NCI-H526 (cell line): Measurements from ENCODE around the gene DGKH.
"Not testable (repeated sequence)": the region's sequence is repeated elsewhere in the genome, so short reads cannot be mapped to it uniquely, and the experiment has no call there.

Experiments used
- DNase-seq, 2 experiments: peaks; one replicate each; lab custom pipeline; 2025; lab: John Stamatoyannopoulos, UW

Gene DGKH

DNA sequence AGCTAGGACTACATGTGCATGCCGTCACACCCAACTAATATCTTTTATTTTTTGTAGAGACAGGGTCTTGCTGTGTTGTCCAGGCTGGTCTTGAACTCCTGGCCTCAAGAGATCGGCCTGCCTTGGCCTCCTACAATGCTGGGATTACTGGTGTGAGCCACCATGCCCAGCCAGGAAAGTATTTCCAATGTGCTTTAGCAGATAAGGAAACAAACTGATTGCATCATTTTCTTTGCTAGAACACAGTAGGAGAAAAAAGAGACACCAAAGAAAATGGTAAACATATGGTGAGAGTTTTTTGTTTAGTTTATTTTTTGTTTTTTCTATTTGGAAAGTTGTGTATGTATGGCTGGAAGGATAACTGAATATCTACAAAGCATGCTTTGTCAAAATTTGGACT is 176.6 kb downstream of the DGKH start:
- no peak for DNase-seq

DNA sequence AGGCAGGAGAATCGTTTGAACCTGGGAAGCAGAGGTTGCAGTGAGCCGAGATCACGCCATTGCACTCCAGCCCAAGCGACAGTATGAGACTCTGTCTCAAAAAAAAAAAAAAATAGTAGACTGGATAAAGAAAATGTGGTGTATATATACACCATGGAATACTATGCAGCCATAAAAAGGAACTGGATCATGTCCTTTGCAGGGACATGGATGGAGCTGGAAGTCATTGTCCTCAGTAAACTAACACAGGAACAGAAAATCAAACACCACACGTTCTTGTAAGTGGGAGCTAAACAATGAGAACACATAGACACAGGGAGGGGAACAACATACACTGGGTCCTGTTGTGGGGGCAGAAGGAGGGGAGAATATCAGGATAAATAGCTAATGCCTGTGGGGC is 178.3 kb downstream of the DGKH start:
- not testable (repeated sequence) for DNase-seq

DNA sequence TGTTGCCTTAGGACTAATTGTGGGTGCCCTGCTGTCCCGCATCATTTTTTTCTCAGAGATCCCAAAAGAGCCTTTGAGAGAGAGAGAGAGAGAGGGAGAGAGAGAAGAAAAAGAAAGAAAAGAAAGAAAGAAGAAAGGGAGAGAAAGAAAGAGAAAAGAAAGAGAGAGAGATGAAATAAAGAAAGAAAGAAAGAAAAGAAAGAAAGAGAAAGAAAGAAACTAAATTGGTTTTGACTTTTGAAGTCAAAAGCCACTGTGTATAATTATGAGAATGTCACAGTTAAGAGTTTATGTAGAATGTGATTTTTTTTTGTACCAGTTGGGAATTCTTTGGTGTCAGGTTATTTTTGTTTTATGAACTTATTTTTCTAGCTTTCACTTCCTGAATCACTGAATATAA is 180.1 kb downstream of the DGKH start:
- DNase-seq: no peak

DNA sequence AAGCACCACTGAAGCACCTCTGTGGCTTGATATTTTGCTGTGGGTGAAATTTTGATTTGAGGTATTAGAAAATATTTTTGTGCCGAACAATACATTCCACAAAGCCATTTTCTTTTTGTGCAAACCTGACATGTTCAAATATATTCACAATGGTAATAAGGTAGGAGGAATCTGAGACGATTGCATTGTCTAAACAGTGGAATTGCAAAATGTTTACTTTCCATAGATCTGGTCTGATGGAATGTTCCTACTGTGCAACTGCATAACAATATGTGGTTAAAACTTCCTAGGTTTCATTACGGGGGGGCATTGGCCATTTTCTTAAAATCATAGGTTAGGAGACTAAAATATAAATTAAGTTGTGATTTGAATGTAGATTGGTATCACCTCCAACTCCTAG is 180.8 kb downstream of the DGKH start:
- DNase-seq: no peak

DNA sequence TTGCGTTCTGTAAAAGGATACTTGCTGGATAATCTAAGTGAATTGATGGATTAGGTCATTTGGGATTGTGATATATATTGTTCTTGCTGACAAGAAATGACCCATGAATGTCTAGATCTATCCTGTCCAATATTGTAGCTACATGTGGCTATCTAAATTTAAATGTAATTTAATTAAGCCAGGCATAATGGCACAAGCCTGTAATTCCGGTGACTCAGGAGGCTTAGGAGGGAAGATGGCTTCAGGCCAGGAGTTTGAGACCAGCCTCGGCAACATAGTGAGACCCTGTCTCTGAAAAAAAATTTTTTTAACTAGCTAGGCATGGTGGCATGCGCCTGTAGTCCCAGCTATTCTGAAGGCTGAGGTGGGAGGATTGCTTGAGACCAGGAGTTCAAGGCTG is 184.2 kb downstream of the DGKH start:
- DNase-seq: no peak

DNA sequence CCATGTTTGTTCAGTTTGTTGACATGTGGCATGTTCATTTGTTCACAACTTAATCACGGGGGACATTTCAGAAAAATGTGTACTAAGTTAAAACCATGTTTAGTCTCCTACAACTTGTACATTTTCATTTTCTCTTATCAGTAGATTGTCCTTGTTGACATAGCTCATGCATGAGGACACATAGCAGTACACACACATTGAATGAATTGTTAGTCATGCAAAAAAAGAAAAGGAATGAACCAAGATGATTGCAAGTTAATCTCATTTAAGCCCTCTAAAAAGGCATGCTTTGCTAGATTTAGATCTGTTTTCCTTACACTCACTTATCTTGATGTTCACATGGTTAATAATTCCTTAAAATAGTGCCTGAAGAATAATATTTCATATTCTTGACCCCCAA is 185.3 kb downstream of the DGKH start:
- DNase-seq: no peak

DNA sequence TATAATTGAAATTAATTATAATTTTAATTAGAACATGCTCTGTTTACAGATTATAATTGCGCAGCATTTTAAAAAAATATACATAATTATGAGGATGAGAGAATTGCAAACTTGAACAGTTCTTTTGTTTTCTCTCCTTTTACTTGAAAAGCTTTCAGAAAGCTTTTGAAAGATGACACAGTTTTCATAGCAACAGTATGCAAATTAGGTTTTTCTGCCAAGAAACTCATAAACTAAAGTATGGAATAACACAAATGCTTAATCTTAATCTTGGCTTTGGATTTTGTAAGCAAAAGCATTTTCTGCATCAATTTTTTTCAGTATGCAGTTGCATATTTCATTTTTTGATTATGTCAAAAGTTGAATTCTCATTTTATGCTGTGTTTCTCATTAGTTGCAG is 190.7 kb downstream of the DGKH start:
- peak in 1 of 2 experiments; percentile 7 for DNase-seq

DNA sequence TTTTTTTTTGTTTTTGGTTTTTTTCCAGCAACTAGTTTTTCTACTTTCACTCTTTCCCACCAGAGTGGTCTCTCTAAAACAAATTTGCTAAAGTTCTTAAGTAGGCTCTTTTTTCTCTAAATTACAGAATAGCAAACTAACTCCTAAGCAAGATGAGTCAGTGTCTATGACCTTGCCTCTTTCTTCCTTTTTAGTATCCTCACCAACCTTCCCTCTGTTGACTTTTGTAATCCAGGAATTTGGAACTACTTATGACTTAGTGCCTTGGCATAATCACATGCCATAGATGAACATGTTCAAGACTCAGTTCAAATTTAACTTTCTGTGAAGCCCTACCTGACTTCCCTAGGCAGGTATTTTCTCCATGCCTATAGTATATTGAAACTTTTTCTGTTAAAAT is 191.2 kb downstream of the DGKH start:
- DNase-seq: no peak

DNA sequence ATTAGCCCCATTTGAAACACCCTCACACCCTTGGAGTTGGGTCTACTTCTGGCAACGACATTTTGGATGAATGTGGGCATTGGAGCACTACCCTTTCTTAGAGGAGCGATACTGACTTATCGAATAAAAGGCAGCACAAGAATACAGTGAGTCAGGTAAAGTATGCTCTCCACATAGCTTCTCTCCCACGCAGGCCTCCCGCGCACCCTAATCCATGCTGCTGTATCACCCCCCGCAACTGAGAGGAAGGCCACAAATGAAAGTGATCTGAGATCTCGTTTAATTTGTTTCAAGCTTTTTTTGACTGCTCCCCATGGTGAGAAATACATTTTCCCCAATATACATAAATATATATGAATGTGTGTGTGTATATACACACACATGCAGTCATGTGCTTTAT is 198.1 kb downstream of the DGKH start:
- DNase-seq: no peak

DNA sequence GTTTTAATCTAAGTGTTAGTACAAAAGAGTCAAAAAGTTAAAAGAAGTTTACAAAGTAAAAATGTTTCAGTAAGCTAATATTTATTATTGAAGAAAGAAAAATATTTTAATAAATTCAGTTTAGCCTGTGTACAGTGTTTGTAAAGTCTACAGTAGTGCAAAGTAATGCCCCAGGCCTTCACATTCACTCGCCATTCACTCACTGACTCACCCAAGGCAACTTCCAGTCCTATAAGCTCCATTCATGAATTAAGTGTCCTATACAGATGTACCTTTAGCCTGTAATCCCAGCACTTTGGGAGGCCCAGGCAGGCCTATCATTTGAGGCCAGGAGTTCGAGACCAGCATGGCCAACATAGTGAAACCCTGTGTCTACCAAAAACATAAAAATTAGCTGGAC is 199.4 kb downstream of the DGKH start:
- no peak for DNase-seq

DNA sequence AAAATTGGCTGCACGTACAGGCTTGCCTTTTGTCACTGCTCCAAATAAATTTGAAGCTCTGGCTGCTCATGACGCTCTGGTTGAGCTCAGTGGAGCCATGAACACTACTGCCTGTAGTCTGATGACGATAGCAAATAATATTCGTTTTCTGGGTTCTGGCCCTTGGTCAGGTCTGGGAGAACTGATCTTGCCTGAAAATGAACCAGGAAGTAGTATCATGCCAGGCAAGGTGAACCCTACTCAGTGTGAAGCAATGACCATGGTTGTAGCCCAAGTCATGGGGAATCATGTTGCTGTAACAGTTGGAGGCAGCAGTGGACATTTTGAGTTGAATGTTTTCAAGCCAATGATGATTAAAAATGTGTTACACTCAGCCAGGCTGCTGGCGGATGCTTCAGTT is 207.4 kb downstream of the DGKH start:
- no peak for DNase-seq

DNA sequence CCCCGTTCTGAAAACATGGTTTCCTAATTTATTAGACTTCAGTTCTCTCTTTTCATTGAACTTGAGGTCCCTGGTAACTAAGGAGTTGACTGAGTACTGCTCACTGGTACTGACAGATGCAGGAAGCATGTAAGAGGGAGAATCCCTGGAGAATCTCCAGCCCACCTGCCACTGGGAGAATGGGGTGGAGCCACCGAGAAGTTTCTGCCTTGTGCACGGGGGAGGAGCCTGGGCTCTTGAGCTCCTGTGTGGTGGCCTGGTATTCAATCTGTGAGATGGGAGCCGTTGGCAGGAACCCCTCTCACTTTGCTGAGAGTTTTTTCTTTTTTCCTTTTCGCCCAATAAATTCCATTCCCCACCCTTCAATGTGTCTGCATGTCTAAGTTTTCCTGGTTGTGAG is 210.3 kb downstream of the DGKH start:
- peak in 1 of 2 experiments; percentile 7 for DNase-seq

DNA sequence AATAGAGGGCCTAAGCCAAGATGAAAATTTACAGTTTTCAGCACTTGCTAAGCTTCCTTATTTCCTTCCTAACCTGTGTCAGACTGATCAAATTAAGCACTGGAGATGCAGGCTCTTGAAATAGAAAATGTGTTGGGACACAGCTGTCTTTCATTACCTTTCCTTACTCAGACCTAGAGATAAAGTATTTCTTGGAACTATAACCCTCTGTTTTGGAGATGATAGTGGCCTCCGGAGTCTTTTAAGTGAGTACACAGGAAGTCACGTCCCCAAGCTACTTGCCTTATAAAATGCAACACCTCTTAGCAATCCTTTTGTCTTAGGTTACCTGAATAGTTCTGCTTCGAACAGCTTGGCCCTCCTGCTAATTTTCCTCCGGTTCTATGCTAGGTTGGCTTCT is 211.1 kb downstream of the DGKH start:
- no peak for DNase-seq

DNA sequence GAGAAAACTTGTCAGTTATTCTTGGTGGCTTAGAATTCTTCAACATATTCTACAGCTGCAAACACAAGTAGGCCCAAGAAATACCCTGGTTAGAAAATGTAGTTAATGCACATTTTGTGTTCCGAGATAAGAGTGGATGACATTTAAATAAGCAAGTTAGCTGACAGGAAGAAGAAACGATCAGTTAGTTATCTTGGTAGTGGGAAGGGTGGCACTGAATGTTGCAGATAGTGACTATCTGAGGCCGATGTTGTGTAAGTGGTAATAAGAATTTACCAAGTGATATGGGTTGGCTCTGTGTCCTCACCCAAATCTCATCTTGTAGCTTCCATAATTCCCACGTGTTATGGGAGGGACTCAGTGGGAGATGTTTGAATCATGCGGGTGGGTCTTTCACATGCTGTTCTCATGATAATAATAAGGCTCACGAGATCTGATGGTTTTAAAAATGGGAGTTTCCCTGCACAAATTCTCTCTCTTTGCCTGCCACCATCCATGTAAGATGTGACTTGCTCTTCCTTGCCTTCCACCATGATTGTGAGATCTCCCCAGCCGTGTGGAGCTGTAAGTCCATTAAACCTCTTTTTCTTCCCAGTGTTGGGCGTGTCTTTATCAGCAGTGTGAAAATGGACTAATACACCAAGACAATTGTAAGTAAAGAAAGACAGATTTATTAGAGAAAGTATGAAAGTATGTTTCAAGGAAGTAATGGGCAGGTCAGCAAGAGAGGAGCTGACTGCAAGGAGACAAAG is 212.6 kb downstream of the DGKH start:
- no peak for DNase-seq

DNA sequence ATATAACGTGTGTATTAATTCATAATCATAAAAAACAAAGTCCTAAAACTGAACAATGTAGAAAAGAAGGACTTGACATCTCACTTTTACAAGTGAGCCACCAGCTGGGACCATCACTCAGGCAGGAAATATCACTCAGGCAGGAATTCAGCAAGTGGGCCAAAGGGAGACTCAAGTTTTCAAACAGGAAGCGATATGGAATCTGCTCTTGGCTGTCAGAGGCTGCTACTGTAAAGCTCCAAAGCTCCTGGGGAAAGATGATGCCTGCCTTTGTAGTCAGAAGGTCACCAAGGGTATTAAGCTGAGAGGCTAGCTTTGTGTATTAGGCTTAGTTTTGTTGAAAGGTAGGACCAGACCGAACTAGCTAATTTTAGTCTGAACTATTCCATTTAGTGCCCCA is 218.0 kb downstream of the DGKH start:
- DNase-seq: no peak

DNA sequence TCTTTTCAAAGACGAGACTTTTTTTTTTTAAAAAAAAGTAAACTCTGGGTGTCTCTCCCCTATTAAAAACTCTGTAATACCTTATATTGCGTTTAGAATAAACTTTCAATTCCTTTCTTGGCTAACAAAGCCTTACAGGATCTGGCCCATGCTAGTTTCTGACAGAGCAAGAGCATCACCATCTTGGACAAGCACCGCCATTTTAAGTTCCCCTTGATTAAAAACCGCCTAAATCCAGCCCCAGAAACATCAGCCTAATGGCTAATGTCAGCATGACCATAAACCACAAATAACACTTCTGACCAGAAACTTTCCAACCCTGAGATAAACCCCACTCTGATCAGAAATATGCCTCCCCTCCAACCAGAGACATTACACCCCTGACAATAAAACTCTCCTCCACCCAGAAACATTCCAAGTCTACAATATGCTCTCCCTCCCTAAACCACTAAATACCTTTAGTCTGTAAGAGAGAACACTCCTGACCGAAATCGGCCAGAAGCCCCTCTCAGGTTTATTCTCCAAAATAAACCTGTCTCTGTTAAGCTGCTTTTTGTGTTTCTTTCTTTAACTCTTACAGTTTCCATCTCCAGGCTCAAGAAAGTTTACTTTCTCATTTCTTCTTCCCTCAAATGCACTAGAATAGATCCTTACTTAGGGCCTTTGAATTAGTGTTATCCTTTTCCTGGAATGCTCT is 221.9 kb downstream of the DGKH start:
- no peak for DNase-seq

DNA sequence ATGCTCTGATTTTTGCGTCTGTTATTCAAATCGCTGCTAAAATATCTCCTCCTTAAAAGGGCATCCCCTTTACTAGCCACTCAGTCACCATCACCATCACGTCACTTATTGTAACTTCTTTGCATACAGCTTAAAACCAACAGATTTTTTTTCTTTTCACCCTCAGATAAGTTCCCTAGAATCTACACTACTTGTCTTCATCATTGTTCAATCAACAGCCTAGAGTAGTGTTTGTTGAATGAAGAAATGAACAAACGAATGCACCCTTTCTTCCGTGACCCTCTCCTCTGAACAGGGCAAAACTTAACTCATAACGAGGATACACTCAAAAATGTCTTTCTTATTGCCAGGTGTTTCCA is 222.4 kb downstream of the DGKH start:
- DNase-seq: no peak

DNA sequence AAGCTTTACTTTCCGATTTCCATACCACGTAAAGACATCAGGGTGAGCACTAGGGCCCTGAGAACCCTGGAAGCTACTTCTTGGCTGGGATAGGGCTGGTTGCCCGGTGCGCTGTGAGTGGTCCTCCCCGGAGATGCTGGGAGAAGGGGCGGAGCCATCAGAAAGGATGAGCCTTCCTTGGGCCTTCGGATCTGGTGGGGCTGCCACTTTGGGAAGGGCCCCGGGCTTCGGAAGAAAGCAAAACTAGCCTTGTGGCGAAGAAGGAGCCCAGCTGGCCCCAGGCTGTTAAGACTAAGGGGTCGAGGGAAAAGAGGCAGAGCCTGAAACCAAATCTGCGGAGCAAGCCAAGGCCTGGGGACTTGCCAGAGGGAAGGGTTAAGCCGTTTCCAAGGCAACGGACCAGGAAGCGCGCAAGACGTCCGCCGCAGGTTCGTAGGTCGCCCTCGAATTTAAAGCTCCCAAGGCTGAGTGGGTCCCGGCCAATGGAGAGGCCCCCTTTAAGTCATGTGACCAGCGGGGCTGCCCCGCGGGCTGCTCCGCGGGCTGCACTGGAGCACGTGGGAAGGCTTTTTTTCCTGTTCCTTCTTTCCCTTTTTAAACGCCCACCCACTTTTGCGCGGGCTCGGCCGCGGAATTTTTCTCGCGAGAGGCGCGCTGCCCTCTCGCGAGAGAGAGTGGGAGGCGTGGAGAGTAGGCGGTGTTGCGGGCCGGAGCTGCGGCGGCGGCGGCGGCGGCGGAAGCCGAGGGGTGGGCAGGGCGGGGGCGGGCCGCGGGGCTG is 223.1 kb downstream of the DGKH start:
- DNase-seq: peak; percentile 97 to 99

DNA sequence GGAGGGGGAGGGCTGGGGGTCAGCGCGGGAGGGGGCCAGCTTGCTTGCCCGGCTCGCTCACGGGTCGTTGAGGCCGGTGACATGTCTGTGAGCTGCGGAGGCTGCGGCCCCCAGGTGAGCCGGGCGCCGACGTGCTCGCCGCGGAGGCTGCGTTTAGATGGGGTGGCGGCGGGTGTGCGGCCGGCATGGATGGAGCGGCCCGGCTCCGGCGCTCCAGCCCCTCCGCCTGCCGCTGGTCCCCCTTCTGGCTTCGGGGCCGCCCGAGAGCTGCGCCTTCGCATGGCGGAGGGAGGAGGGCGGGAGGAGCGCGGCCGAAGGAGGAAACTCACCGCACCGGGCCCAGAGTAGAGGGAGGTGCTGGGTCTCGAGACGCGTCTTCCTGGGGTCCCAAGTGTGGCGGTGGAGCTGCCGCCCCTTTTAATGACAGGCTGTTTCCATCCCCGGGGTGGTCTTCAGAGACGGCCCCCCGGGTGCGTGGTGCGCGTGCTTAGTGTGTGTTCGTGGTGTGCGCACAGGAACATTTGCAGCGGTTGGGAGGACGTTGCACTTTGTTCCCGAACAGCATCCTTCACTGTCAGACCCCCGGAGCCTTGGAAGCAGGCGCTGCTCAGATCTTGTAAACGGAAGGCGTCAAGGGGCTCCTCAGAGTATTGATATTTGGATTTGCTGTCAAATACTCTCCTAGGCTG is 223.8 kb downstream of the DGKH start, which contains the start of gene AKAP11:
AKAP11 (plus strand) TSS at position 38 of the 689 bp plus-strand sequence. CDS start 14,197 bp downstream, outside the sequence.
- peak; percentile 53 to 89 for DNase-seq

DNA sequence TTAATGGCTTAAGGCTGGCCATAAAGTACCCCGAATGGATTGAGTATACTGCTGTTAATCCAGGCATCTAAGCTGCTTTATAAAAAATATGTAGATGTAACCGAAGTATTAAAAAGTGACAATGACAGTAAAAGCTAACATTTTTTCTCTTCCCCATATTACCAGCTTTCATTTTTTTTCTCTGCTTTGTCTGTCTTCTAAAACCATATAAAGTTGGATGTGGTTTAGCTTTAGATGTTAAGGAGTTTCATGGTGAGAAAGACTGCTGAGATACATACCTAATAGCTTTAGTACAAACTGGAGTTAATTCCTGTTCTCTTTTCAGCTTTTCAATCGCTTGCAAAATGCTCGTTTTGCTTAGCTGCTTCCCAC is 224.3 kb downstream of the DGKH start:
- DNase-seq: no peak

DNA sequence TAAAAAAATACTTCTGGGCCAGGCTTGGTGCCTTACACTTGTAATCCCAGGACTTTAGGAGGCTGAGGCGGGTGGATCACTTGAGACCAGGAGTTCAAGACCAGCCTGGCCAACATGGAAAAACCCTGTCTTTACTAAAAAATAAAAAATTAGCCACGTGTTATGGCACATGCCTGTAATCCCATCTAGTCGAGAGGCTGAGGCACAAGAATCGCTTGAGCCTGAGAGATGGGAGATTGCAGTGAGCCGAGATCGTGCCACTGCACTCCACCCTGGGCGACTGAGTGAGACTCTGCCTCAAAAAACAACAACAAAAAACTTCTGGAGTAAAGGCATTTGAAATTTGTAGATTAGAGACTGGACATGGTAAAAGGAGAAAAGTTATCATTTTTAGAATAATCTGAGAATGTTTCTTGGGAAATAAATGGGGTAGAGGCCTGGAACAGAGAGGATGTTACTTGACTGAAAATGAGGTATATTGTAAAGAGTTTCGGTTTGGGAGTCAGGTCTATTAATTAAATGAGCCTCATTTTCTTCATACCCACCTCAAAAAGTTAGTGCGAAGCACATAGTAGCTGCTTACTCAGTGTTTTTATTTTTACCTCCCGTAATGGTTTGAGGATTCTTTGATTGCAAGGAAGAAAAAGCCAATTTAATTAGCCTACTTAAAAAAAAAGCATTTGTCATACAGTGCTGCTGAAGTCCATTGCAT is 226.1 kb downstream of the DGKH start:
- DNase-seq: no peak

DNA sequence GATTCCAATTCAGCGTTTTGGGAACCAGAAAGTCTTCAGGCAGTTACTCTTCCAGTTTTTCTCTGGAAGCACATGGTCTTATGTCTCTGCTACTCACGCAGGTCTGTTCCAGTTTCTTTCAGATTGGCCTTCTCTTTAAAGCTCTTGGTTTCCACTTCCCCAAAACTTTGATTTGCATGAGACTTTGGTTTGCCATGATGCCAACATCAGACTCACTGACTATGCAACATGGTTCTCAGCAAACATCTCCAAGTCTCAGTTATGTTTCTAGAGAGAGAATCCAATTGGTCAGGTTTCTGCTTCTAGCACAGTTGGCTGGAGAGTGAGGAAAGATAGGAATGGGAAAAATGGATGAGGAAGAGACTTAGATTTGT is 226.6 kb downstream of the DGKH start:
- DNase-seq: no peak
